Keratinocyte (primary cell): Measurements from ENCODE around the gene ZNF688. TPM values are rescaled to one million over a fixed set of nuclear protein-coding genes. Genes with fewer than 3 reads are reported as not detected.

Source experiments
- DNase-seq: peaks from one replicate; pipeline ENCODE4 v3.0.0-alpha.2; 2011; ENCODE audit warnings: low read depth, missing footprints, low spot score
- FAIRE-seq: peaks from 2 replicates; lab custom pipeline; 2011; peaks lifted over from hg19 to GRCh38; lab: Jason Lieb, UNC
- H2AFZ ChIP-seq: 2 replicates; pipeline ENCODE4 v1.6.0; 2012; ENCODE audit warnings: low read length, control low read depth, inconsistent platforms; ENCODE audit not compliant: control insufficient read depth
- H3K27ac ChIP-seq: 2 replicates; pipeline ENCODE4 v1.5.1; 2011; ENCODE audit warnings: low read length; ENCODE audit not compliant: control insufficient read depth, insufficient read depth
- H3K27me3 ChIP-seq: 3 replicates; pipeline ENCODE4 v1.6.0; 2011; ENCODE audit warnings: low read length; ENCODE audit not compliant: control insufficient read depth, insufficient read depth; ENCODE audit errors: extremely low read depth
- H3K36me3 ChIP-seq, 2 experiments: 2 replicates in 1 of 2; 3 replicates in 1 of 2; pipeline ENCODE4 v1.5.1; 2011; ENCODE audit warnings: low read length in 2 of 2, mild to moderate bottlenecking in 1 of 2; ENCODE audit not compliant: control insufficient read depth in 2 of 2, insufficient read depth in 2 of 2; ENCODE audit errors: extremely low read depth in 1 of 2
- H3K4me1 ChIP-seq: 3 replicates; pipeline ENCODE4 v1.5.1; 2011; ENCODE audit warnings: low read length; ENCODE audit not compliant: control insufficient read depth, insufficient read depth; ENCODE audit errors: extremely low read depth
- H3K4me2 ChIP-seq: 3 replicates; pipeline ENCODE4 v1.6.0; 2011; ENCODE audit warnings: low read depth, low read length; ENCODE audit not compliant: control insufficient read depth, insufficient read depth; ENCODE audit errors: extremely low read depth
- H3K4me3 ChIP-seq, 3 experiments: fragments of 200-600 bp in 1 of 3; sonication (generic) in 1 of 3; 2 replicates in 2 of 3; 3 replicates in 1 of 3; pipeline ENCODE4 v1.5.1; 2011 to 2016; ENCODE audit warnings: low read length in 3 of 3, mild to moderate bottlenecking in 3 of 3, control low read depth in 2 of 3, inconsistent platforms in 1 of 3, low read depth in 1 of 3, mixed read lengths in 1 of 3, mixed run types in 1 of 3, moderate library complexity in 1 of 3; ENCODE audit not compliant: control insufficient read depth in 2 of 3, insufficient read depth in 2 of 3; ENCODE audit errors: extremely low read depth in 1 of 3
- H3K79me2 ChIP-seq: 2 replicates; pipeline ENCODE4 v1.6.0; 2012; ENCODE audit warnings: low read length; ENCODE audit not compliant: control insufficient read depth, insufficient read depth
- H3K9ac ChIP-seq: 3 replicates; pipeline ENCODE4 v1.6.0; 2011; ENCODE audit warnings: low read length; ENCODE audit not compliant: control insufficient read depth, insufficient read depth; ENCODE audit errors: extremely low read depth
- H3K9me1 ChIP-seq: 3 replicates; pipeline ENCODE4 v1.6.0; 2011; ENCODE audit warnings: low read length; ENCODE audit not compliant: control insufficient read depth, insufficient read depth; ENCODE audit errors: extremely low read depth
- H3K9me3 ChIP-seq: 2 replicates; pipeline ENCODE4 v1.5.1; 2012; ENCODE audit warnings: low read depth, low read length; ENCODE audit not compliant: control insufficient read depth
- H4K20me1 ChIP-seq: 3 replicates; pipeline ENCODE4 v1.6.0; 2011; ENCODE audit warnings: low read length; ENCODE audit not compliant: control insufficient read depth, insufficient read depth; ENCODE audit errors: extremely low read depth
- CTCF ChIP-seq, 3 experiments: IDR thresholded peaks in 1 of 3; conservative IDR thresholded peaks in 1 of 3; optimal IDR thresholded peaks in 1 of 3; 2 replicates in 2 of 3; 3 replicates in 1 of 3; pipeline versions ENCODE3 to v1.5.1; 2011; ENCODE audit warnings: low read length in 3 of 3, mild to moderate bottlenecking in 3 of 3, moderate library complexity in 2 of 3, control low read depth in 1 of 3, inconsistent platforms in 1 of 3; ENCODE audit not compliant: insufficient read depth in 2 of 3; ENCODE audit errors: extremely low read depth in 1 of 3
- EZH2 ChIP-seq: IDR thresholded peaks from one replicate; pipeline ENCODE4 v1.6.1; 2012; ENCODE audit warnings: inconsistent platforms, mild to moderate bottlenecking, low read length, moderate library complexity
- dilution Hi-C: fragments of 300-500 bp; cut with MboI; formaldehyde crosslinking; loops from one replicate; pipeline ENCODE4 v1.7.0; 2020; ENCODE audit warnings: low sequenced_read_pairs; ENCODE audit not compliant: extremely low pct_ligation_motif_present
- polyA plus RNA-seq, 5 experiments: library from polyadenylated mRNA; depleted of rRNA in 3 of 5; stranded (reverse) in 3 of 5; stranded (forward) in 1 of 5; unstranded in 1 of 5; fragments of >200 nt; gene quantifications; 1 replicate in 1 of 5; 2 replicates in 3 of 5; 3 replicates in 1 of 5; pipeline versions ENCODE4 v1.2.1 to v1.2.3, GENCODE V29; 2011 to 2012; ENCODE audit warnings: missing spikeins in 2 of 5, low read depth in 1 of 5, low replicate concordance in 1 of 5

The ZNF688 gene
- polyA plus RNA-seq, 1 donor (not counting 4 experiments of a cell fraction or from before 2014, with no cell fraction given): 4.9 TPM

DNA sequence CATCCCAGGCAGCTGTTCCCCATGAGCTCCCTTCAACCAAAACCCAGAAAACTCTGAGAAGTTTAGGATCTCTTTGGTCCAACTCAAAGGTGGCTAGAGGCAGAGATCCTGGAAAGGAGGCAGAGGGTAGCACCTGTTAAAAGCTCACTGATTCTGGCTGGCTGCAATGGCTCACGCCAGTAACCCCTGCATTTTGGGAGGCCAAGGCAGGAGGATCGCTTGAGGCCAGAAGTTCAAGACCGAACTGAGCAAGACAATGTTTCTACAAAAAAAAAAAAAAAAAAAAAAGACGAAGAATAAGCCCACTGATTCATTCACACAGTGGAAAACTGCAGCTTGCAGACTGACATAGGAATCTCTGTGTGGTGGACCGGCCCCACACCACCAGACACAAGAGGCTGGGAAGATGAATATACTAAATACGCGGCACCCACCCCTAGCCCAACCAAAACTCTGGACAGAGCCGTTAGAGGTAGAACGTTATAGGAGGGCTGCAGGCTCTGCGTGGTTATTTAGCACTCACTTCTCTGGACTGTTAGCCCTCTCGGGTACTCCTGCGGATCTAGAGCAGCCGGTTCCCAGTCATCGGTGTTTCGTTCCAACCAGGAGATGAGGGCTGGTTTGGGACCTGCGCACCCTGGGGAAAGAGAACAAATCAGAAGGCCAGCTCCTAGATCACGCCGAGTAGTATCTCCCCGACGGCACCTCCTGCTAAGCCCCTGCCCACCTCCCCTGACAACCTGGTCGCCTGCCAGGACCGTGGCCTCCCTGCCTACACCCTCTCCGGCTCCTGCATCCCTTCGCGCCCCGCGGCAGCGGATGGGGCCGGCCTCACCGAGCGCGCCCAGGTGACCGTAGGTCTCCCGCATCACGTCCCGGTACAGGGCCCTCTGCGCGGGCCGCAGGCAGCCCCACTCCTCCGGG is 37.8 kb upstream of the ZNF688 start:
- FAIRE-seq: no peak

GRCh38 chr16:30606004-30606403 is 34.5 kb upstream of the ZNF688 start:
- Histone ChIP-seq H3K9ac (no peak overlapping the region), H3K79me2 (peaks cover 4% of the 10 kb centered on the region), H4K20me1 (no peaks in the 10 kb centered on the region), H3K36me3 (peaks cover 10 to 13% of the 10 kb centered on the region in 2 experiments), H2AFZ (no peak overlapping the region), H3K27me3 (no peaks in the 10 kb centered on the region), H3K4me3 (no peak overlapping the region), H3K4me2 (no peak overlapping the region), H3K4me1 (peaks cover 21% of the 10 kb centered on the region), H3K27ac (no peak overlapping the region), H3K9me1 (no peaks in the 10 kb centered on the region), H3K9me3 (no peaks in the 10 kb centered on the region)
- DNase-seq (no peak), FAIRE-seq (no peak)
- TF ChIP-seq EZH2 (no peak), CTCF (optimal IDR thresholded peaks at IDR 0.05 in 1 of 3, IDR thresholded peaks at IDR 0.05 in 1 of 3, conservative IDR thresholded peaks at IDR 0.05 in 1 of 3; ENCODE audit: extremely low read depth in 1 of 3, insufficient read depth in 2 of 3, low read length in 3 of 3) (no peak)
- dilution Hi-C loops: no loop called here

More for the DNA sequence above, 37.8 kb upstream of the ZNF688 start:
- no peaks in the 10 kb centered on the region for H4K20me1 ChIP-seq
- peak overlapping the region; percentile 97 for H2AFZ ChIP-seq
- no peaks in the 10 kb centered on the region for H3K27me3 ChIP-seq
- H3K9me1 ChIP-seq: no peaks in the 10 kb centered on the region
- H3K27ac ChIP-seq: peak overlapping the region; percentile 92
- H3K4me3 ChIP-seq: peak overlapping the region; percentile 76 to 97 (median 96)
- peaks cover 4% of the 10 kb centered on the region for H3K79me2 ChIP-seq
- peaks cover 7% of the 10 kb centered on the region for H3K4me1 ChIP-seq
- peak overlapping the region; percentile 69 for H3K4me2 ChIP-seq
- no peaks in the 10 kb centered on the region for H3K9me3 ChIP-seq
- no peak for TF ChIP-seq CTCF (optimal IDR thresholded peaks at IDR 0.05 in 1 of 3, IDR thresholded peaks at IDR 0.05 in 1 of 3, conservative IDR thresholded peaks at IDR 0.05 in 1 of 3; ENCODE audit: extremely low read depth in 1 of 3, insufficient read depth in 2 of 3, low read length in 3 of 3)
- TF ChIP-seq EZH2: no peak
- dilution Hi-C loops: no loop called here
- peak overlapping the region; percentile 97 for H3K9ac ChIP-seq
- peaks cover 4 to 6% of the 10 kb centered on the region in 2 experiments for H3K36me3 ChIP-seq
- no peak for DNase-seq
